ENCODE measurements around the gene SFMBT2.

- TF ChIP-seq CTCF (IDR thresholded peaks at IDR 0.05 in 8 of 11, conservative IDR thresholded peaks at IDR 0.05 in 3 of 11) (no peak), POLR2AphosphoS5 (IDR thresholded peaks at IDR 0.05) (no peak), POLR2A (IDR thresholded peaks at IDR 0.05) (no peak)
Measured at GRCh38 chr10:7159517-7159916, 251.3 kb downstream of the SFMBT2 start.

Measured in spleen (tissue), 7 donors.